ENCODE data around the gene ID4. TPM values are rescaled to one million over a fixed set of nuclear protein-coding genes. Genes with fewer than 3 reads are reported as not detected.

Gene ID4
- total and polyA plus RNA-seq, 2 of the 4 experiments (the other 2 are of a cell fraction) = 3.0 to 3.6 TPM

- no peak overlapping the region for H2BK15ac ChIP-seq (ENCODE audit: low read depth, low read length)
- no peak overlapping the region for H3K14ac ChIP-seq (replicated peaks; ENCODE audit: low read depth, low read length)
- no peak for TF ChIP-seq CHD1 (IDR thresholded peaks at IDR 0.05; ENCODE audit: low read depth, low read length)
- no peak for TF ChIP-seq BHLHE40 (IDR thresholded peaks at IDR 0.05; ENCODE audit: low read depth, low read length)
- TF ChIP-seq MAZ (IDR thresholded peaks at IDR 0.05; ENCODE audit: borderline replicate concordance, low read depth, low read length) = no peak
- TF ChIP-seq RAD21 (IDR thresholded peaks at IDR 0.05; ENCODE audit: low read length) = no peak
- TF ChIP-seq RFX5 (IDR thresholded peaks at IDR 0.05; ENCODE audit: low read depth, low read length) = no peak
- no peak for TF ChIP-seq ELK1 (IDR thresholded peaks at IDR 0.05; ENCODE audit: borderline replicate concordance, low read depth, low read length)
- no peak for TF ChIP-seq SMC3 (IDR thresholded peaks at IDR 0.05; ENCODE audit: low read depth, low read length)
- TF ChIP-seq NFE2L2 (IDR thresholded peaks at IDR 0.05; ENCODE audit: low read depth, low read length) = no peak
- no peak for TF ChIP-seq USF2 (IDR thresholded peaks at IDR 0.05; ENCODE audit: low read depth, low read length)
- TF ChIP-seq FOS (IDR thresholded peaks at IDR 0.05; ENCODE audit: low read depth, low read length) = no peak
- no peak for TF ChIP-seq CTCF (conservative IDR thresholded peaks at IDR 0.05; ENCODE audit: low read depth, low read length)
- WGBS, 2 experiments (ENCODE audit: extremely low coverage in 2 of 2, insufficient read length in 1 of 2) = 90% methylated on average over 2 of the region's 5 CpGs; no CpG with 5 or more reads in 1 of the 2 experiments
- no peaks in the 10 kb centered on the region for H3K4me1 ChIP-seq (ENCODE audit: control insufficient read depth, insufficient read depth, low read length)
- no peak overlapping the region for H2BK20ac ChIP-seq (ENCODE audit: low read depth, low read length)
- H3K9me1 ChIP-seq (ENCODE audit: insufficient read depth, low read length) = no peaks in the 10 kb centered on the region
- DNase-seq (no peak), ATAC-seq (ENCODE audit: low read depth) (no peak)
- H3K23ac ChIP-seq (ENCODE audit: low read depth, low read length) = no peak overlapping the region
- in situ Hi-C loops (cut with MboI; ENCODE audit: low sequenced_read_pairs) = no loop called here
- H4K91ac ChIP-seq (ENCODE audit: insufficient read depth, low read depth, low read length) = no peak overlapping the region
- H2BK120ac ChIP-seq (ENCODE audit: low read depth, low read length) = no peak overlapping the region
- H3K4ac ChIP-seq (ENCODE audit: low read depth, low read length) = no peak overlapping the region
- no peak overlapping the region for H4K8ac ChIP-seq (ENCODE audit: low read depth in 2 of 2, low read length in 2 of 2)
- H3K27ac ChIP-seq (ENCODE audit: insufficient read depth, low read length) = no peak overlapping the region
- ChIA-PET CTCF (no interaction called here), POLR2A (ENCODE audit: unreplicated experiment) (no interaction called here)
- no peak overlapping the region for H3K4me3 ChIP-seq (ENCODE audit: insufficient read depth, low read depth, low read length)
- no peaks in the 10 kb centered on the region for H3K9me3 ChIP-seq (ENCODE audit: control insufficient read depth, insufficient read depth, low read length)
- dilution Hi-C loops (cut with HindIII; ENCODE audit: low sequenced_read_pairs, unreplicated experiment) = no loop called here
- no peak overlapping the region for H2AK5ac ChIP-seq (ENCODE audit: low read depth, low read length)
- H3K18ac ChIP-seq (ENCODE audit: low read depth, low read length) = no peak overlapping the region
- no peak overlapping the region for H4K5ac ChIP-seq (ENCODE audit: low read depth, low read length)
- no peak overlapping the region for H2AK9ac ChIP-seq (replicated peaks; ENCODE audit: low read depth, low read length, poor library complexity)
- H3K9ac ChIP-seq (ENCODE audit: low read depth, low read length) = no peak overlapping the region
- H3K27me3 ChIP-seq (ENCODE audit: control insufficient read depth, insufficient read depth, low read length) = no peaks in the 10 kb centered on the region
- no peak overlapping the region for H2AFZ ChIP-seq (replicated peaks; ENCODE audit: low read length, poor library complexity)
- BruUV-seq (replicated peaks) = no TSS peak
- peaks cover 0 to 9% of the 10 kb centered on the region in 2 experiments; a peak in 2 of 4 replicates for H3K79me1 ChIP-seq (ENCODE audit: low read depth in 1 of 2, low read length in 2 of 2)
- intact Hi-C loops (cut with micrococcal nuclease) = loop anchor here (5.0 kb wide), 1 partner anchor 118 kb away; no protein-coding TSS in a partner anchor
- H4K20me1 ChIP-seq (ENCODE audit: insufficient read depth, low read length) = peaks cover 10% of the 10 kb centered on the region; the same call in 1 of the 2 replicates
- no peaks in the 10 kb centered on the region for H3K36me3 ChIP-seq (ENCODE audit: control insufficient read depth, insufficient read depth, low read length)
- H3K56ac ChIP-seq (ENCODE audit: extremely low read depth, insufficient read depth, low read length) = no peak overlapping the region
- H2BK5ac ChIP-seq (ENCODE audit: low read depth, low read length, poor library complexity, severe bottlenecking) = no peak overlapping the region
- no peak overlapping the region for H3K4me2 ChIP-seq (ENCODE audit: low read depth, low read length)
These were observed 2.3 kb upstream of the ID4 start for GRCh38 chr6:19834858-19835257.
